AG20443 (cell line): ENCODE measurements around the gene NPAS1.
A peak's percentile ranks its signal among the peaks of the same experiment; 100 is the strongest.

Experiments used
- DNase-seq: peaks from one replicate; pipeline ENCODE4 v3.0.0; 2012; ENCODE audit warnings: low spot score, mixed read lengths

The NPAS1 gene

GRCh38 chr19:47019431-47020041 lies at the start of gene NPAS1:
Gene NPAS1, plus strand, starts transcription at chr19:47019837. Its CDS starts 1,211 bp downstream, at chr19:47021048.
- DNase-seq: peak; percentile 74

- peak; percentile 90 for DNase-seq
Measured at GRCh38 chr19:46970815-46971214, 48.8 kb upstream of the NPAS1 start.

- peak; percentile 69 for DNase-seq
Measured at GRCh38 chr19:46972311-46972710, 47.3 kb upstream of the NPAS1 start.

GRCh38 chr19:46974181-46974580 lies 45.5 kb upstream of the NPAS1 start:
- DNase-seq: no peak

GRCh38 chr19:46975011-46975924 lies 44.4 kb upstream of the NPAS1 start:
- no peak for DNase-seq

- DNase-seq: peak; percentile 91
Measured at GRCh38 chr19:46975925-46976782, 43.5 kb upstream of the NPAS1 start.

- peak; percentile 83 for DNase-seq
Measured at GRCh38 chr19:46976845-46977320, 42.8 kb upstream of the NPAS1 start.

GRCh38 chr19:46977548-46977947 lies 42.1 kb upstream of the NPAS1 start:
- DNase-seq: no peak

- DNase-seq: no peak
Measured at GRCh38 chr19:46978171-46978869, 41.3 kb upstream of the NPAS1 start.

- no peak for DNase-seq
Measured at GRCh38 chr19:46979126-46980105, 40.2 kb upstream of the NPAS1 start.

- DNase-seq: no peak
Measured at GRCh38 chr19:46980761-46981160, 38.9 kb upstream of the NPAS1 start.

GRCh38 chr19:46981286-46981945 lies 38.2 kb upstream of the NPAS1 start:
- no peak for DNase-seq

GRCh38 chr19:46983097-46983496 lies 36.5 kb upstream of the NPAS1 start:
- no peak for DNase-seq

GRCh38 chr19:46984077-46985010 lies 35.3 kb upstream of the NPAS1 start:
- peak; percentile 46 for DNase-seq

- no peak for DNase-seq
Measured at GRCh38 chr19:46985542-46986415, 33.9 kb upstream of the NPAS1 start.

- no peak for DNase-seq
Measured at GRCh38 chr19:46988614-46989230, 30.9 kb upstream of the NPAS1 start.

- peak; percentile 86 for DNase-seq
Measured at GRCh38 chr19:46990991-46991676, 28.5 kb upstream of the NPAS1 start.
